GM19025 (cell line): ENCODE measurements around the gene SEC31A.

Source experiments
- ATAC-seq: cut with Tn5 transposase; IDR thresholded peaks from one replicate; pipeline ENCODE4 v1.9.1; 2021; ENCODE audit warnings: mild to moderate bottlenecking, low read depth, moderate library complexity; ENCODE audit not compliant: unreplicated experiment

SEC31A gene

GRCh38 chr4:82776925-82777542 lies 113.9 kb downstream of the SEC31A start:
- ATAC-seq = no peak

GRCh38 chr4:82775243-82775642 lies 115.7 kb downstream of the SEC31A start:
- ATAC-seq = no peak

GRCh38 chr4:82774711-82775171 lies 116.2 kb downstream of the SEC31A start:
- no peak for ATAC-seq

GRCh38 chr4:82773057-82773456 lies 117.9 kb downstream of the SEC31A start:
- ATAC-seq = no peak

GRCh38 chr4:82770607-82771006 lies 120.3 kb downstream of the SEC31A start:
- ATAC-seq = no peak
